ENCODE measurements around the gene HSPE1. TPM values are rescaled to one million over a fixed set of nuclear protein-coding genes. Genes with fewer than 3 reads are reported as not detected.
A peak's percentile ranks its signal among the peaks of the same experiment; 100 is the strongest.

Gene HSPE1
- total RNA-seq, 1 experiment from 2014 or later, result 278 TPM

- ChIA-PET POLR2A (no interaction called here), CTCF (interaction anchor here (0.6 kb wide), 1 partner anchor 9 kb away, joined by 4 read pairs; no protein-coding TSS in a partner anchor)
- ATAC-seq, result no peak
- H3K4me3 ChIP-seq (ENCODE audit: low read depth in 2 of 2, low read length in 2 of 2), result peak overlapping the region; percentile 77 to 86
- no peaks in the 10 kb centered on the region for H3K27me3 ChIP-seq (ENCODE audit: control insufficient read depth, insufficient read depth, low read length)
- no peak for DNase-seq (ENCODE audit: low read depth, low spot score)
- peak overlapping the region; percentile 95 for H3K27ac ChIP-seq (ENCODE audit: low read length)
- in situ Hi-C loops (cut with HindIII; ENCODE audit: low pct_unique_long_range_greater_than_20kb, low sequenced_read_pairs) (no loop called here), intact Hi-C loops (cut with micrococcal nuclease; ENCODE audit: unreplicated experiment) (no loop called here)
- H3K36me3 ChIP-seq (ENCODE audit: control insufficient read depth, insufficient read depth, low read length), result peaks cover 5% of the 10 kb centered on the region
- peaks cover 4% of the 10 kb centered on the region; the same call in 1 of the 2 replicates for H3K9me3 ChIP-seq (ENCODE audit: control insufficient read depth, insufficient read depth, low read depth, low read length)
- H3K4me1 ChIP-seq (ENCODE audit: control insufficient read depth, insufficient read depth, low read length), result peaks cover 12% of the 10 kb centered on the region
- no TSS peak for BruUV-seq (replicated peaks)
- TF ChIP-seq POLR2AphosphoS5 (IDR thresholded peaks at IDR 0.05; ENCODE audit: low read depth, low read length) (no peak), TCF7L2 (IDR thresholded peaks at IDR 0.05; ENCODE audit: low read depth, low read length) (no peak), SIN3A (IDR thresholded peaks at IDR 0.05; ENCODE audit: borderline replicate concordance, insufficient read depth, low read depth, low read length) (no peak), CTCF (IDR thresholded peaks at IDR 0.05) (no peak), REST (IDR thresholded peaks at IDR 0.05; ENCODE audit: insufficient read depth in 1 of 2, low read depth in 2 of 2, low read length in 1 of 2) (no peak)
These were observed 17.0 kb downstream of the HSPE1 start for GRCh38 chr2:197517150-197517549.

- BruUV-seq (replicated peaks), result no TSS peak
- DNase-seq (ENCODE audit: low read depth, low spot score) (no peak), ATAC-seq (no peak)
- Histone ChIP-seq H3K9me3 (ENCODE audit: control insufficient read depth, insufficient read depth, low read depth, low read length) (no peaks in the 10 kb centered on the region), H3K4me3 (ENCODE audit: low read depth in 2 of 2, low read length in 2 of 2) (no peak overlapping the region), H3K27me3 (ENCODE audit: control insufficient read depth, insufficient read depth, low read length) (no peaks in the 10 kb centered on the region), H3K27ac (ENCODE audit: low read length) (no peak overlapping the region), H3K4me1 (ENCODE audit: control insufficient read depth, insufficient read depth, low read length) (no peaks in the 10 kb centered on the region), H3K36me3 (ENCODE audit: control insufficient read depth, insufficient read depth, low read length) (peaks cover 11% of the 10 kb centered on the region; the same call in 1 of the 2 replicates)
- in situ Hi-C loops (cut with HindIII; ENCODE audit: low pct_unique_long_range_greater_than_20kb, low sequenced_read_pairs) (no loop called here), intact Hi-C loops (cut with micrococcal nuclease; ENCODE audit: unreplicated experiment) (no loop called here)
- TF ChIP-seq CTCF (IDR thresholded peaks at IDR 0.05), result no peak
- TF ChIP-seq TCF7L2 (IDR thresholded peaks at IDR 0.05; ENCODE audit: low read depth, low read length), result no peak
- TF ChIP-seq POLR2AphosphoS5 (IDR thresholded peaks at IDR 0.05; ENCODE audit: low read depth, low read length), result no peak
- no peak for TF ChIP-seq SIN3A (IDR thresholded peaks at IDR 0.05; ENCODE audit: borderline replicate concordance, insufficient read depth, low read depth, low read length)
- TF ChIP-seq REST (IDR thresholded peaks at IDR 0.05; ENCODE audit: insufficient read depth in 1 of 2, low read depth in 2 of 2, low read length in 1 of 2), result no peak
- ChIA-PET POLR2A (no interaction called here), CTCF (no interaction called here)
These were observed 38.2 kb downstream of the HSPE1 start for GRCh38 chr2:197538412-197538811.
